Measurements from ENCODE around the gene SCUBE2. TPM values are rescaled to one million over a fixed set of nuclear protein-coding genes. Genes with fewer than 3 reads are reported as not detected.

SCUBE2 gene
- total and polyA plus RNA-seq, 2 donors (not counting 3 experiments of a cell fraction or from before 2014, with no cell fraction given): 0.55 to 3.5 TPM

GRCh38 chr11:9002920-9003572, 88.4 kb downstream of the SCUBE2 start:
- Histone ChIP-seq H3K27me3 (ENCODE audit: control insufficient read depth in 2 of 2, insufficient read depth in 2 of 2, low read length in 2 of 2) (peaks cover 23 to 28% of the 10 kb centered on the region in 2 experiments), H3K4me2 (ENCODE audit: insufficient read depth, low read length) (peak overlapping the region; percentile 76), H3K9ac (replicated peaks; ENCODE audit: extremely low read depth, insufficient read depth, low read length) (peak overlapping the region; percentile 67), H3K9me3 (replicated peaks; ENCODE audit: control insufficient read depth, insufficient read depth, low read length) (no peaks in the 10 kb centered on the region), H3K4me1 (ENCODE audit: control insufficient read depth, extremely low read depth, insufficient read depth, low read length) (peaks cover 26% of the 10 kb centered on the region), H3K27ac (ENCODE audit: insufficient read depth, low read depth, low read length) (peak overlapping the region; percentile 17), H3K4me3 (replicated peaks in 1 of 3; ENCODE audit: insufficient read depth in 1 of 3, low read depth in 1 of 3, low read length in 3 of 3) (peak overlapping the region; percentile 18 to 57 (median 33)), H4K20me1 (replicated peaks; ENCODE audit: control insufficient read depth, extremely low read depth, insufficient read depth, low read length) (no peaks in the 10 kb centered on the region), H3K9me1 (replicated peaks; ENCODE audit: control insufficient read depth, extremely low read depth, insufficient read depth, low read length) (no peaks in the 10 kb centered on the region), H3K79me2 (ENCODE audit: control insufficient read depth, insufficient read depth, low read length) (peaks cover 4% of the 10 kb centered on the region), H2AFZ (ENCODE audit: low read depth, low read length) (peak overlapping the region; percentile 89), H3K36me3 (ENCODE audit: control insufficient read depth in 2 of 2, extremely low read depth in 1 of 2, insufficient read depth in 2 of 2, low read length in 2 of 2) (no peaks in the 10 kb centered on the region)
- TSS peak; percentile 50 for BruUV-seq (replicated peaks)
- no peak for DNase-seq (ENCODE audit: low read depth, low spot score)
- ChIA-PET POLR2A (interaction anchor here (0.6 kb wide), 1 partner anchor 143 kb away, joined by 3 read pairs; no protein-coding TSS in a partner anchor), CTCF (interaction anchor here (1.1 to 2.5 kb wide), 4 partner anchors 12 to 135 kb away, joined by 4 to 17 read pairs (median 6); partner anchors contain the start of gene TMEM9B)
- TF ChIP-seq POLR2A (IDR thresholded peaks at IDR 0.05; ENCODE audit: low read depth, low read length): no peak
- no peak for TF ChIP-seq EZH2 (IDR thresholded peaks at IDR 0.05; ENCODE audit: borderline replicate concordance, low read depth, low read length, severe bottlenecking)
- TF ChIP-seq GATA2 (IDR thresholded peaks at IDR 0.05; ENCODE audit: insufficient read depth, insufficient read length, low read depth, low read length): no peak
- no peak for TF ChIP-seq MAX (IDR thresholded peaks at IDR 0.05; ENCODE audit: insufficient read depth, insufficient read length)
- TF ChIP-seq CTCF (IDR thresholded peaks at IDR 0.05; ENCODE audit: extremely low read depth in 1 of 2, insufficient read depth in 1 of 2, low read depth in 1 of 2, low read length in 2 of 2): no peak
- TF ChIP-seq JUN (IDR thresholded peaks at IDR 0.05; ENCODE audit: borderline replicate concordance, insufficient read depth, insufficient read length, low read depth): no peak
- no peak for TF ChIP-seq FOS (IDR thresholded peaks at IDR 0.05; ENCODE audit: borderline replicate concordance, insufficient read depth, low read length)
- TF ChIP-seq MYC (IDR thresholded peaks at IDR 0.05; ENCODE audit: low read depth, low read length): no peak
- TF ChIP-seq POLR2AphosphoS5 (IDR thresholded peaks at IDR 0.05; ENCODE audit: insufficient read depth, low read depth, low read length): no peak
- intact Hi-C loops (cut with micrococcal nuclease) (loop anchor here (5.0 kb wide), 2 partner anchors 91 to 134 kb away; partner anchors contain the start of gene AKIP1), dilution Hi-C loops (cut with MboI; ENCODE audit: extremely low pct_ligation_motif_present, low sequenced_read_pairs) (no loop called here)
- FAIRE-seq: peak; percentile 62
